GM12864 (cell line): ENCODE data around the gene RAD9A.

ENCODE experiments used
- DNase-seq: peaks from one replicate; pipeline ENCODE4 v3.0.0-alpha.2; 2011; ENCODE audit warnings: low read depth
- H3K4me3 ChIP-seq: 2 replicates; pipeline ENCODE4 v1.5.1; 2011; ENCODE audit warnings: mild to moderate bottlenecking, low read depth, low read length, control low read depth
- TF ChIP-seq, protein P1 (sequence below): IDR thresholded peaks from 2 replicates; pipeline ENCODE4 v1.5.1; 2011; ENCODE audit warnings: low read depth, mild to moderate bottlenecking, moderate library complexity, low read length, control low read depth, inconsistent platforms; ENCODE audit errors: missing control alignments

Gene RAD9A

DNA sequence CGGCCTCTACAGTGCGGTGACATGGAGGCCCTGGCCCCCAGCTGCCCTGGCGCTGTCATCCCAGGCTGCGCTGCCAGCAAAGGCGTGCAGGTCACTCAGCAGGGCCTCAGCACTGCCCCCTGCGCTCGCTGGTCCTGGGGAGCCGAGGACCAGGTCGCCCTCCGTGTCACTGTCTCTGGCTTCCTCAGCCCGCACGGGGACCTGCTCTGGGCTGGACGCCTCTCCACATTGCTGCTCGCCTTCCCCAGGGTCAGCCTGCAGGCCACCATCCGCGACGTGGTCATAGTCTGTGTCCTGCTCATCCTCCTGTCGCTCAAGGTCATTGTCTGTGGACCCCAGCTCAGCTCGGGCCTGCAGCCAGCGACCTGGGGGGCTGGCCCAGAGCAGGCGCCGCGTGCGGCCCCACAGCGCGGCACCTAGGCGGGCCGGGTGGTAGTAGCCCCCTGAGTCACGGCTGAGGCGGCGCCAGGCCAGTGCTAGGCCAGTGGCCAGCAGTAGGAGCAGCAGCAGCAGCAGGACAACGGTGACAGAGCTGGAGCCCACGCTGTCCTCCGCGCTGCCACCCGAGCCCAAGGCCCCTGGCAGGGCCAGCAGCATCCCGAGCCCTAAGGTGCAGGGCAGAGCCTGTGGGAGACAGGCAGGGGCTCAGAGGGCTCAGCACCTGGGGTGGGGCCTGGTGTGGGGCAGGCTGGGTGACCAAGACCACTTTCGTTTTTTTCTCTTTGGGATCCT, 44.1 kb downstream of the RAD9A start:
- no peak for DNase-seq
- TF ChIP-seq, protein P1, sequence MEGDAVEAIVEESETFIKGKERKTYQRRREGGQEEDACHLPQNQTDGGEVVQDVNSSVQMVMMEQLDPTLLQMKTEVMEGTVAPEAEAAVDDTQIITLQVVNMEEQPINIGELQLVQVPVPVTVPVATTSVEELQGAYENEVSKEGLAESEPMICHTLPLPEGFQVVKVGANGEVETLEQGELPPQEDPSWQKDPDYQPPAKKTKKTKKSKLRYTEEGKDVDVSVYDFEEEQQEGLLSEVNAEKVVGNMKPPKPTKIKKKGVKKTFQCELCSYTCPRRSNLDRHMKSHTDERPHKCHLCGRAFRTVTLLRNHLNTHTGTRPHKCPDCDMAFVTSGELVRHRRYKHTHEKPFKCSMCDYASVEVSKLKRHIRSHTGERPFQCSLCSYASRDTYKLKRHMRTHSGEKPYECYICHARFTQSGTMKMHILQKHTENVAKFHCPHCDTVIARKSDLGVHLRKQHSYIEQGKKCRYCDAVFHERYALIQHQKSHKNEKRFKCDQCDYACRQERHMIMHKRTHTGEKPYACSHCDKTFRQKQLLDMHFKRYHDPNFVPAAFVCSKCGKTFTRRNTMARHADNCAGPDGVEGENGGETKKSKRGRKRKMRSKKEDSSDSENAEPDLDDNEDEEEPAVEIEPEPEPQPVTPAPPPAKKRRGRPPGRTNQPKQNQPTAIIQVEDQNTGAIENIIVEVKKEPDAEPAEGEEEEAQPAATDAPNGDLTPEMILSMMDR, result no peak
- peak overlapping the region; percentile 87 for H3K4me3 ChIP-seq

DNA sequence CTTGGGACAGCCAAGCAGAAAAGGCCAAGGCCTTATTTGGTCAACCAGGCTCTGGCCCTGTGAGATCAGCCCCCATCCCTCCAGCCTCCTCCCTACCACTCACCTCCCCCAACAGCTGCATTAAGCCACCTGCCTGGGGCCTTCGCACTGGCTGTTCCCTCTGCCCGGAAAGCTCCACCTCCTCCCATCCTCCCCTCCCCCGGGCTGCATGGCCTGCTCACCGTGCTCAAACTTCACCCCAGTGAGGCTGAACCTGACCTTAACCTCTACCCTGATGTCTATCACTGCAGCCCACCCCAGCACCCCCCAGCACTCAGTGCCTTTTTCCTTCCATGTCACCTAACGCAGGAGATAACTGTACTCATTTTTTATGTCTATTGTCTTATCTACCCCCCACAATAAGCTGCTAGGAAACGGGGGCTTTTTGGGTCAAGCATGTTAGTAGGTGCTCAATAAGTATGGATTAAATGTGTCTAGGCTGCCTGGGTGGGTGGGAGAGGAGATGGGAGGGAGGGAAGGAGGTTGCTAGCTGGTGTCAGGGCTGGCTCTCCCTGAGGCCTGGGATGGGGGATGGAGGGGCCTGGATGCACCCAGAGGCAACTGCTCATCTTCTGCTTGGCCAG, 44.8 kb downstream of the RAD9A start:
- peak overlapping the region; percentile 87 for H3K4me3 ChIP-seq
- peak; percentile 75 for DNase-seq
- TF ChIP-seq, protein P1, result no peak

DNA sequence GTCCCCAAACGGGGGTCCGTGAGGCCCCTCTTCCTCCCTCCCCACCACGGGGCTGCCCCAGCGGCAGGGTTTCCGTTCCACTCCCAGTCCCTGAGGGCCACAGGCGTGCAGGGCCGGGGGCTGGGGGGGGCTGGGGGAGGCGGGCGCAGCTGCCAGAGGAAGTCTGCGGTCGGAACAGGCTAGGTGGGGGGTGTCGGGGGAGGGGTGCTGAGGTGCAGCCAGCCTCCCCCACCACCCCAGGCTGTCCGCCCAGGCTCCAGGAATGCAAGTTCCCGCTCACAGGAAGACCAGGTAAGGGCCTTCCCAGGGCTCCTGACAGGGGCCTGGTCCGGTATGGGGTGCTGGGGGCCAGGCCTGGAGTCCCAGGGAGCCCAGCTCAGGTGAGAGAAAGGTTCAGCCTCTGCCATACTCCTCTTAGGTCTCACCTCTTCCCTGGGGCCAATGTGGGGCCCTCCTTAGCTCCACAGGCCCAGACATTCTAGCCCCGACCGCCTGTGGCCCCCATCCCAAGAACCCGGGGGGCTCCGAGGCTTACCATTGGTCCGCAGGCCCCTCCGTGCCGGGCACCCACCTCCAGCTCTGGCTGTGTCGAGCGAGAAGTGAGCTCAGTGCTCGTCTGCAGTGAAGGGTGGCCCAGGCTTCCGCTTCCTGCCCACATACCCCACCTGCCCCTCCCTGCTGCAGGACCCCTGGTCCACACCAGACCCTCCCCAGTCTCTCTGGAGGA, 45.5 kb downstream of the RAD9A start, which contains the start of gene PTPRCAP:
Gene PTPRCAP (minus strand): TSS at position 601 of the 727 bp plus-strand sequence. CDS start 63 bp downstream, at position 538.
- no peak for DNase-seq
- TF ChIP-seq, protein P1, result no peak
- peak within 1 kb of the TSS; percentile 87 for H3K4me3 ChIP-seq

DNA sequence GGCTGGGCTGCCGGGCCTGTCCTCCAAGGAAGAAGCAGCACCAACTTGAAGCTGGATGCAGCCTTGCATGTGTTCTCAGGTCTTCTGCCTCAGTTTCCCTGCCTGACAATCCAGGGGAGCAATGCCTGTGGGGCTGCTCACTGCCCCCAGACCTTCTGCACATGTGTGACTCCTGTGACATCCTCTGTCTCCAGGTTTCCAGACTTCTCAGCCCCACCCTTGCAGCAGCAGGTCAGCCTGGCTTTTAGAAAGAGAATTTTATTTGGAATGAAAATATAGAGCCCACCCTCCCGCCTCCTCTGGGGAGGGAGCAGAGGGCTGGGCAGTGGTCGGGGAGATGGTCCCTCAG, 46.0 kb downstream of the RAD9A start:
- no peak for DNase-seq
- peak overlapping the region; percentile 87 for H3K4me3 ChIP-seq
- TF ChIP-seq, protein P1, result no peak

DNA sequence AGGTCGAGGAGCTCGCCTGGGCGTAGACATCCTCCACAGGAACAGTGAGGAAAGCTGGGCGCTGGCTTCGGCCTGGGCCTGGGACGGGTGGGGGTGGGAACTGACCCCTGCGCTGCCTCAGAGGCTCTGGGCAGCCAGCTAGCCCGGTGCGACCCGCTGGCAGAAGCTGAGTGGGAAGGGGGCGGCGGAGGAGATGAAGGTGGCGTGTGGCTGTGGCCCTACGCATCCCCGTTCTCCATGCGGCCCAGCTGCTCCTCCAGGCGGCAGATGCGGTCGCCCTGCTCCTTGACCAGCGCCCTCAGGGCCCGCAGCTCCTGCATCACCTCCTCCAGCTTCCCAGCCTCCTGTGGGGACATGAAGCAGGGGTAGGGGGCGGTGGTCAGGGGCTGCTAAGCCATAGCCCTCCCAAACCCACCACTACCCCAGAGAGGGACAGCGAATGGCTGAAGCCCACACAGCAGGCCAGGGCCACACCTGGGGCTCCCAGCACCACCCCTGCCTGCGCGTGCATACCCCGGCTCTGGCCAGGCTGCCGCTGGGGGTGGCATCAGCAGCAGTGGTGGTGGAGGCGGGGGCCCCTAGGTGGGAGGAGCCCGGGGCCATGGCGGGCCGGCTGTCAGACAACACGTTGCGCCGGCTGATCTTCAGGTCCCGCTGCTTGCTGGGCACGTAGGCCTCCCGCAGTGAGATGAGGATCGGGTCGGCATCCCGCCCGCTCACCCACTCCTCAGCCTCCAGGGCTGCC, 46.5 kb downstream of the RAD9A start:
- H3K4me3 ChIP-seq, result peak overlapping the region; percentile 87
- DNase-seq, result no peak
- TF ChIP-seq, protein P1, result peak; percentile 1

DNA sequence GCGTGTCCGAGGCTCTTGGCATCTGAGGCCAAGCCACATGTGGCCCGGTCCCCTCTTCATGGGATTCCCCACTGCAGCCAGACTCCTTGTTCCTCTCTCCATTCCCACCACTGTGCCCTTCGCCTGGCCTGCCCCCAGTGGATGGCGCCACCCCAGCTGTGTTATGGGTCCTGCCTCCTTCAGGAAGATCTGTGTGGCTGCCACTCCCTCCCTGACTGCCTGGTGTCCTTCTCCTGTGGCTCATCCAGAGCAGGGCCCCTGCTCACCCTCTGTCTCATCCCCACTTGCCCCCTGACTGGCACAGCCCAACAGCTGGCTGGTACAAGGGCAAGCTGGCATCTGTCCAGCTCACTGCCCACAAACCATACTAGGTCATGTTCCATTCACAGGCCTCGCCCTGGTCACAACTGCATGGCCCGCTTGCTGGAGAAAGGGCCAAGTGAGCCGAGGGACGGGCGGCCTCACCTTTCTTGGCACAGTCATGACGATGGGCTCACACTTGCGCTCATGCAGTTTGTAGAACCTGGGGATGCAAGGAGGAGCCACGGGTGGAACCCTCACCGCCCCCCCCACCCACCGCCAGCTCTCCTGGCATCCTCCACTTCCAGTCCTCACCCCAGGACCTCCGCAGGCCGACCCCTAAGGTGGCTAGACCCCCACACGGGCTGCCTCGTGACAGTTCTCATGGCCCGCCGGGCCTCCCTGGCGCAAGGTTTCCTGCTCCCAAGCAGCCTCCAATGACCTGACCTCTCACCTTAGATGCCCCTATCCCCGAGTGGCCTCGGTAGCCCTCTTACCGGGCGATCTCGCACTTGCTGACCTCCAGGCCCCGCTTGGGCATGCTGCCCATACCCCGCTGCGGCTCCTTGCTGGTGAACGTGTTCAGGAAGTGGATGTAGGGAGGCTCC, 47.8 kb downstream of the RAD9A start:
- H3K4me3 ChIP-seq, result peak overlapping the region; percentile 87
- TF ChIP-seq, protein P1, result no peak
- DNase-seq, result no peak
